HEK293 (cell line): ENCODE measurements around the gene BPHL.

Experiments
- CTCF ChIA-PET: fragments of 350-600 bp; formaldehyde crosslinking; extraction: SDS; loops from one replicate; lab custom pipeline; 2021; ENCODE audit warnings: antibody characterized with exemption; lab: Yijun Ruan, JAX
- POLR2A ChIA-PET: fragments of 300-600 bp; formaldehyde crosslinking; extraction: SDS; loops from one replicate; lab custom pipeline; 2020; ENCODE audit warnings: antibody characterized with exemption, inconsistent platforms; lab: Yijun Ruan, JAX
- H3K27ac ChIP-seq: fragments of 200-500 bp; sonication (Bioruptor generic); 2 replicates; pipeline ENCODE4 v1.5.1; 2014; ENCODE audit warnings: low read depth, low read length, control low read depth, inconsistent platforms; ENCODE audit errors: extremely low read depth
- H3K36me3 ChIP-seq, 2 experiments: fragments of 200-500 bp in 1 of 2; sonication (Bioruptor generic) in 1 of 2; 1 replicate in 1 of 2; 2 replicates in 1 of 2; pipeline ENCODE4 v1.5.1; 2014 to 2017; ENCODE audit warnings: inconsistent platforms in 2 of 2, low read length in 2 of 2; ENCODE audit not compliant: control insufficient read depth in 2 of 2, insufficient read depth in 1 of 2
- H3K4me1 ChIP-seq: fragments of 200-500 bp; sonication (Bioruptor generic); 2 replicates; pipeline ENCODE4 v1.5.1; 2014; ENCODE audit warnings: mild to moderate bottlenecking, low read length, inconsistent platforms; ENCODE audit not compliant: control insufficient read depth, insufficient read depth
- H3K4me3 ChIP-seq: 2 replicates; pipeline ENCODE4 v1.5.1; 2011; ENCODE audit warnings: low read depth, mild to moderate bottlenecking, control low read depth, low read length, moderate library complexity
- H3K9me3 ChIP-seq: fragments of 200-500 bp; sonication (Bioruptor generic); 2 replicates; pipeline ENCODE4 v1.5.1; 2014; ENCODE audit warnings: low read depth, low read length, inconsistent platforms; ENCODE audit not compliant: control insufficient read depth, insufficient read depth
- KLF1 ChIP-seq: fragments of 450-650 bp; formaldehyde crosslinking; IDR thresholded peaks from 2 replicates; pipeline ENCODE4 v1.5.1; 2016; ENCODE audit warnings: missing biosample characterization, missing genetic modification characterization
- KLF17 ChIP-seq: fragments of 450-650 bp; formaldehyde crosslinking; IDR thresholded peaks from 2 replicates; pipeline ENCODE4 v1.5.1; 2016; ENCODE audit warnings: missing biosample characterization, missing genetic modification characterization
- REPIN1 ChIP-seq: fragments of 450-650 bp; formaldehyde crosslinking; IDR thresholded peaks from 2 replicates; pipeline ENCODE4 v1.5.1; 2017; ENCODE audit warnings: missing biosample characterization, missing genetic modification characterization, low read depth
- SP2 ChIP-seq: fragments of 450-650 bp; formaldehyde crosslinking; IDR thresholded peaks from 2 replicates; pipeline ENCODE4 v1.5.1; 2016; ENCODE audit warnings: missing biosample characterization, missing genetic modification characterization
- ZBTB17 ChIP-seq: fragments of 450-650 bp; formaldehyde crosslinking; IDR thresholded peaks from 2 replicates; pipeline ENCODE4 v1.5.1; 2016; ENCODE audit warnings: missing biosample characterization, missing genetic modification characterization
- ZBTB20 ChIP-seq: fragments of 450-650 bp; formaldehyde crosslinking; IDR thresholded peaks from 2 replicates; pipeline ENCODE4 v1.5.1; 2016; ENCODE audit warnings: missing biosample characterization, missing genetic modification characterization
- ZNF266 ChIP-seq: fragments of 450-650 bp; formaldehyde crosslinking; IDR thresholded peaks from 2 replicates; pipeline ENCODE4 v1.5.1; 2016; ENCODE audit warnings: missing biosample characterization, missing genetic modification characterization, low read depth
- ZNF341 ChIP-seq: fragments of 450-650 bp; formaldehyde crosslinking; IDR thresholded peaks from 2 replicates; pipeline ENCODE4; 2016; ENCODE audit warnings: low read depth, missing biosample characterization, missing genetic modification characterization
- ZNF37A ChIP-seq: fragments of 450-650 bp; IDR thresholded peaks from 2 replicates; pipeline ENCODE4 v1.5.1; 2018; ENCODE audit warnings: missing biosample characterization, missing genetic modification characterization
- ZNF394 ChIP-seq: fragments of 450-650 bp; formaldehyde crosslinking; IDR thresholded peaks from 2 replicates; pipeline ENCODE4 v1.5.1; 2016; ENCODE audit warnings: missing biosample characterization, missing genetic modification characterization, mild to moderate bottlenecking, moderate library complexity, borderline replicate concordance
- ZNF416 ChIP-seq: fragments of 450-650 bp; formaldehyde crosslinking; IDR thresholded peaks from 2 replicates; pipeline ENCODE4 v1.5.1; 2016; ENCODE audit warnings: missing biosample characterization, missing genetic modification characterization
- ZNF473 ChIP-seq: fragments of 450-650 bp; formaldehyde crosslinking; IDR thresholded peaks from 2 replicates; pipeline ENCODE4 v1.5.1; 2017; ENCODE audit warnings: missing biosample characterization, missing genetic modification characterization
- ZNF571 ChIP-seq: fragments of 450-650 bp; formaldehyde crosslinking; IDR thresholded peaks from 2 replicates; pipeline ENCODE4 v1.5.0; 2017; ENCODE audit warnings: missing biosample characterization, missing genetic modification characterization
- ZNF629 ChIP-seq: fragments of 450-650 bp; formaldehyde crosslinking; IDR thresholded peaks from 2 replicates; pipeline ENCODE4 v1.5.1; 2017; ENCODE audit warnings: missing biosample characterization, missing genetic modification characterization
- ZNF76 ChIP-seq: fragments of 450-650 bp; formaldehyde crosslinking; IDR thresholded peaks from 2 replicates; pipeline ENCODE4; 2016; ENCODE audit warnings: low read depth, missing biosample characterization, missing genetic modification characterization, borderline replicate concordance
- ZNF768 ChIP-seq: fragments of 450-650 bp; formaldehyde crosslinking; IDR thresholded peaks from 2 replicates; pipeline ENCODE4 v1.5.1; 2018; ENCODE audit warnings: missing biosample characterization, mild to moderate bottlenecking, missing genetic modification characterization
- ZNF830 ChIP-seq: fragments of 450-650 bp; IDR thresholded peaks from 2 replicates; pipeline ENCODE4 v1.5.0; 2018; ENCODE audit warnings: missing biosample characterization, missing genetic modification characterization, low read depth, mild to moderate bottlenecking, moderate library complexity
- ZSCAN4 ChIP-seq: fragments of 450-650 bp; formaldehyde crosslinking; IDR thresholded peaks from 2 replicates; pipeline ENCODE4 v1.5.1; 2017; ENCODE audit warnings: missing biosample characterization, missing genetic modification characterization
- TF ChIP-seq, protein P1 (sequence below): fragments of 450-650 bp; formaldehyde crosslinking; IDR thresholded peaks from 2 replicates; pipeline ENCODE4 v1.5.0; 2017; ENCODE audit warnings: missing biosample characterization, missing genetic modification characterization, borderline replicate concordance
- TF ChIP-seq, protein P2 (sequence below): fragments of 450-650 bp; formaldehyde crosslinking; IDR thresholded peaks from 2 replicates; pipeline ENCODE4 v1.5.1; 2016; ENCODE audit warnings: missing biosample characterization, missing genetic modification characterization
- TF ChIP-seq, protein P3 (sequence below): fragments of 450-650 bp; formaldehyde crosslinking; IDR thresholded peaks from 2 replicates; pipeline ENCODE4 v1.5.1; 2016; ENCODE audit warnings: missing biosample characterization, missing genetic modification characterization

BPHL gene

GRCh38 chr6:3159805-3160781 lies 41.6 kb downstream of the BPHL start (continued):
- TF ChIP-seq, protein P1, sequence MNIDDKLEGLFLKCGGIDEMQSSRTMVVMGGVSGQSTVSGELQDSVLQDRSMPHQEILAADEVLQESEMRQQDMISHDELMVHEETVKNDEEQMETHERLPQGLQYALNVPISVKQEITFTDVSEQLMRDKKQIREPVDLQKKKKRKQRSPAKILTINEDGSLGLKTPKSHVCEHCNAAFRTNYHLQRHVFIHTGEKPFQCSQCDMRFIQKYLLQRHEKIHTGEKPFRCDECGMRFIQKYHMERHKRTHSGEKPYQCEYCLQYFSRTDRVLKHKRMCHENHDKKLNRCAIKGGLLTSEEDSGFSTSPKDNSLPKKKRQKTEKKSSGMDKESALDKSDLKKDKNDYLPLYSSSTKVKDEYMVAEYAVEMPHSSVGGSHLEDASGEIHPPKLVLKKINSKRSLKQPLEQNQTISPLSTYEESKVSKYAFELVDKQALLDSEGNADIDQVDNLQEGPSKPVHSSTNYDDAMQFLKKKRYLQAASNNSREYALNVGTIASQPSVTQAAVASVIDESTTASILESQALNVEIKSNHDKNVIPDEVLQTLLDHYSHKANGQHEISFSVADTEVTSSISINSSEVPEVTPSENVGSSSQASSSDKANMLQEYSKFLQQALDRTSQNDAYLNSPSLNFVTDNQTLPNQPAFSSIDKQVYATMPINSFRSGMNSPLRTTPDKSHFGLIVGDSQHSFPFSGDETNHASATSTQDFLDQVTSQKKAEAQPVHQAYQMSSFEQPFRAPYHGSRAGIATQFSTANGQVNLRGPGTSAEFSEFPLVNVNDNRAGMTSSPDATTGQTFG (tag by site-specific recombination) = no peak
- 0 out of 2 replicates have a peak, but pooled peaks have one; percentile 10 for TF ChIP-seq ZNF341 (tag by site-specific recombination)
- no peak for TF ChIP-seq ZNF266
- peak; percentile 38; the same call in 1 of the 2 replicates for TF ChIP-seq ZBTB17 (tag by site-specific recombination)
- TF ChIP-seq ZNF629 (tag by site-specific recombination) = peak; percentile 62; the same call in 1 of the 2 replicates
- TF ChIP-seq ZNF571 = no peak
- peak; percentile 47 for TF ChIP-seq SP2 (tag by site-specific recombination)
- TF ChIP-seq ZNF37A (tag by site-specific recombination) = peak; percentile 98
- TF ChIP-seq KLF1 (tag by site-specific recombination) = peak; percentile 79
- TF ChIP-seq ZNF394 (tag by site-specific recombination) = 0 out of 2 replicates have a peak, but pooled peaks have one; percentile 25
- TF ChIP-seq ZBTB20 (tag by site-specific recombination) = peak; percentile 32; the same call in 1 of the 2 replicates
- TF ChIP-seq KLF17 (tag by site-specific recombination) = peak; percentile 79
- TF ChIP-seq, protein P2, sequence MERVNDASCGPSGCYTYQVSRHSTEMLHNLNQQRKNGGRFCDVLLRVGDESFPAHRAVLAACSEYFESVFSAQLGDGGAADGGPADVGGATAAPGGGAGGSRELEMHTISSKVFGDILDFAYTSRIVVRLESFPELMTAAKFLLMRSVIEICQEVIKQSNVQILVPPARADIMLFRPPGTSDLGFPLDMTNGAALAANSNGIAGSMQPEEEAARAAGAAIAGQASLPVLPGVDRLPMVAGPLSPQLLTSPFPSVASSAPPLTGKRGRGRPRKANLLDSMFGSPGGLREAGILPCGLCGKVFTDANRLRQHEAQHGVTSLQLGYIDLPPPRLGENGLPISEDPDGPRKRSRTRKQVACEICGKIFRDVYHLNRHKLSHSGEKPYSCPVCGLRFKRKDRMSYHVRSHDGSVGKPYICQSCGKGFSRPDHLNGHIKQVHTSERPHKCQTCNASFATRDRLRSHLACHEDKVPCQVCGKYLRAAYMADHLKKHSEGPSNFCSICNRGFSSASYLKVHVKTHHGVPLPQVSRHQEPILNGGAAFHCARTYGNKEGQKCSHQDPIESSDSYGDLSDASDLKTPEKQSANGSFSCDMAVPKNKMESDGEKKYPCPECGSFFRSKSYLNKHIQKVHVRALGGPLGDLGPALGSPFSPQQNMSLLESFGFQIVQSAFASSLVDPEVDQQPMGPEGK (tag by site-specific recombination) = 0 out of 2 replicates have a peak, but pooled peaks have one; percentile 40
- TF ChIP-seq ZNF416 (tag by site-specific recombination) = no peak
- no peak for TF ChIP-seq ZSCAN4 (tag by site-specific recombination)
- no peak for TF ChIP-seq ZNF830 (tag by site-specific recombination)

- Histone ChIP-seq H3K4me3 (no peak overlapping the region; the same call in 1 of the 2 replicates), H3K36me3 (no peaks in the 10 kb centered on the region), H3K9me3 (no peaks in the 10 kb centered on the region), H3K4me1 (peaks cover 24% of the 10 kb centered on the region), H3K27ac (peak overlapping the region; percentile 90)
- TF ChIP-seq ZNF768 (tag by site-specific recombination) = peak; percentile 98
- TF ChIP-seq ZNF76 (tag by site-specific recombination) = 0 out of 2 replicates have a peak, but pooled peaks have one; percentile 2
- no peak for TF ChIP-seq ZNF473 (tag by site-specific recombination)
- no peak for TF ChIP-seq REPIN1 (tag by site-specific recombination)
- TF ChIP-seq, protein P3, sequence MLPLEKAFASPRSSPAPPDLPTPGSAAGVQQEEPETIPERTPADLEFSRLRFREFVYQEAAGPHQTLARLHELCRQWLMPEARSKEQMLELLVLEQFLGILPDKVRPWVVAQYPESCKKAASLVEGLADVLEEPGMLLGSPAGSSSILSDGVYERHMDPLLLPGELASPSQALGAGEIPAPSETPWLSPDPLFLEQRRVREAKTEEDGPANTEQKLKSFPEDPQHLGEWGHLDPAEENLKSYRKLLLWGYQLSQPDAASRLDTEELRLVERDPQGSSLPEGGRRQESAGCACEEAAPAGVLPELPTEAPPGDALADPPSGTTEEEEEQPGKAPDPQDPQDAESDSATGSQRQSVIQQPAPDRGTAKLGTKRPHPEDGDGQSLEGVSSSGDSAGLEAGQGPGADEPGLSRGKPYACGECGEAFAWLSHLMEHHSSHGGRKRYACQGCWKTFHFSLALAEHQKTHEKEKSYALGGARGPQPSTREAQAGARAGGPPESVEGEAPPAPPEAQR (tag by site-specific recombination) = no peak
- CTCF ChIA-PET = interaction anchor here (0.6 to 1.6 kb wide), 5 partner anchors 36 to 320 kb away, joined by 3 to 12 read pairs (median 5); no protein-coding TSS in a partner anchor
- POLR2A ChIA-PET = interaction anchor here (0.6 to 2.5 kb wide), 15 partner anchors 9 to 97 kb away, joined by 3 to 23 read pairs (median 14); partner anchors contain the start of gene PSMG4
Observed at GRCh38 chr6:3162067-3162497, 43.6 kb downstream of the BPHL start.
